Bronchial epithelial cell (primary cell): Measurements from ENCODE around the gene AIDA. TPM values are rescaled to one million over a fixed set of nuclear protein-coding genes. Genes with fewer than 3 reads are reported as not detected.
A peak's percentile ranks its signal among the peaks of the same experiment; 100 is the strongest.

Source experiments
- DNase-seq: peaks from one replicate; pipeline ENCODE4 v3.0.0-alpha.2; 2010; ENCODE audit warnings: low read depth
- FAIRE-seq: peaks from 2 replicates; lab custom pipeline; 2011; peaks lifted over from hg19 to GRCh38; lab: Jason Lieb, UNC
- H3K27me3 ChIP-seq: 2 replicates; pipeline ENCODE4 v1.5.1; 2011; ENCODE audit warnings: low read length; ENCODE audit not compliant: control insufficient read depth, insufficient read depth
- H3K36me3 ChIP-seq: 2 replicates; pipeline ENCODE4 v1.5.1; 2011; ENCODE audit warnings: low read length; ENCODE audit not compliant: control insufficient read depth, insufficient read depth
- H3K4me3 ChIP-seq: 2 replicates; pipeline ENCODE4 v1.5.1; 2011; ENCODE audit warnings: mild to moderate bottlenecking, low read depth, low read length, control low read depth
- total RNA-seq: library from RNA; depleted of rRNA; stranded (reverse); fragments of >200 nt; gene quantifications from 2 replicates; pipeline ENCODE4 v1.2.1, GENCODE V29; 2014
- TF ChIP-seq, protein P1 (sequence below): IDR thresholded peaks from 2 replicates; pipeline ENCODE4 v1.5.1; 2011; ENCODE audit warnings: mild to moderate bottlenecking, moderate library complexity, low read length, control low read depth, inconsistent platforms; ENCODE audit not compliant: insufficient read depth, severe bottlenecking

Gene AIDA
- total RNA-seq, 1 donor from 2014 or later, result 25.0 TPM

DNA sequence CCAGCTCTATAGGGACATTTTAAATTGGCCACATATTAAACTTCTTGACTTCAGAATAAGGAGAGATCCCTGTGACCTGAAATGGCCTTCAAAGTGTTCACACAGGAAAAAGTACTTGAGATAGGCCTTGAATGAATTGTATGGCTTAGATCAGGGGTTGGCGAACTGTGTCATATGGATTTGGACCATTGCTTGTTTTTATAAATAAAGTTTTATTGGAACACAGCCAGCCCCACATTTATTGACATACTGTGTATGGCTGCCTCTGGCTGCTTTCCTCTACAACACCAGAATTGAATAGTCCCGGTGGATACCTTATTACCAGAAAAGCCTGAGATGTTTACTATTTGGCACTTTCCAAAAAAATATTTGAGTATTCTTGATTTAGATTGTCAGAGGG is 4.1 kb upstream of the AIDA start:
- Histone ChIP-seq H3K27me3 (no peaks in the 10 kb centered on the region), H3K36me3 (peaks cover 4% of the 10 kb centered on the region), H3K4me3 (no peak overlapping the region)
- DNase-seq (no peak), FAIRE-seq (no peak)
- TF ChIP-seq, protein P1, sequence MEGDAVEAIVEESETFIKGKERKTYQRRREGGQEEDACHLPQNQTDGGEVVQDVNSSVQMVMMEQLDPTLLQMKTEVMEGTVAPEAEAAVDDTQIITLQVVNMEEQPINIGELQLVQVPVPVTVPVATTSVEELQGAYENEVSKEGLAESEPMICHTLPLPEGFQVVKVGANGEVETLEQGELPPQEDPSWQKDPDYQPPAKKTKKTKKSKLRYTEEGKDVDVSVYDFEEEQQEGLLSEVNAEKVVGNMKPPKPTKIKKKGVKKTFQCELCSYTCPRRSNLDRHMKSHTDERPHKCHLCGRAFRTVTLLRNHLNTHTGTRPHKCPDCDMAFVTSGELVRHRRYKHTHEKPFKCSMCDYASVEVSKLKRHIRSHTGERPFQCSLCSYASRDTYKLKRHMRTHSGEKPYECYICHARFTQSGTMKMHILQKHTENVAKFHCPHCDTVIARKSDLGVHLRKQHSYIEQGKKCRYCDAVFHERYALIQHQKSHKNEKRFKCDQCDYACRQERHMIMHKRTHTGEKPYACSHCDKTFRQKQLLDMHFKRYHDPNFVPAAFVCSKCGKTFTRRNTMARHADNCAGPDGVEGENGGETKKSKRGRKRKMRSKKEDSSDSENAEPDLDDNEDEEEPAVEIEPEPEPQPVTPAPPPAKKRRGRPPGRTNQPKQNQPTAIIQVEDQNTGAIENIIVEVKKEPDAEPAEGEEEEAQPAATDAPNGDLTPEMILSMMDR, result no peak

DNA sequence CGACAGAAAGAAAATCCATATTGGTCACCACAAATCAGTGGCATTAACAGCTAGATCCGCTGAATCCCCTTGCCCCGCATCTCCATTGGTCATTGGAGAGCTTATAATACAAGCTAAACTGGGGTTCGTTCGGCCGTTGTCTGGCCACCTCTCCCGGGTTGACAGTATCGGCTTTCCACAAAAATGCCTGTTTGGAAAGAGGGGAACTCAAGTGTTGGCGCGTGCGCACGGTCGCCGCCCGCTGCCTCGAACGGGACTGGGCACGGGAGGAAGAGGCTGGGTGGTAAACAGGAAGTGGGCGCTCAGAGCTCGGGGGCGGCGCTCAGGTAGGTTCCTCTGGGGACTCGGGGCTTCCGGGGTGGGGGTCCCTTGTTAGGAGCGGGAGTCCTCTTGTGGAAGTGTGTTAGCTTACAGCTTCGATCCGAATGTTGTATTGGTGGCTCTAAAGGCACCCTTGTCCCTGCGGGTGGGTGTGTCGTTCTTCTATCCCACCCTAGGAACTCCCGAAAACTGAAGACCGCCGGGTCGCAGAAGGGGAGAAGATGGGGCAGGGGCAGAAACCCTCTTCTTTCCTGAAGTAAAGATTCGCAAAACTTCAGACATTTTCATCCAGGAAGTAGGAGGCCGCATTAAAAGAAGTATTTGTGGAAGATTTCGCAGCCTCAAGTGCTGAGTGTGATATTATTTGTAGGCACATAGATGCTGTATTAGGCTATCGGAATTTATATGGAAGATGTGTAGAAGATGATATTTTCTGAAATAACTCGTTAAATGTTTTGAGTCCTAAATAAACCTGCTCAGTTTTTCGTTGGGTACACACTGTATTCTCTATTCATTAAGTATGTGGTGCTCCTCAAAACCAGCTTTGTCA is 1.0 kb upstream of the AIDA start:
- FAIRE-seq (peak; percentile 7), DNase-seq (peak; percentile 89)
- peaks cover 2% of the 10 kb centered on the region for H3K36me3 ChIP-seq
- TF ChIP-seq, protein P1, result no peak
- no peaks in the 10 kb centered on the region for H3K27me3 ChIP-seq
- peak overlapping the region; percentile 49 for H3K4me3 ChIP-seq

DNA sequence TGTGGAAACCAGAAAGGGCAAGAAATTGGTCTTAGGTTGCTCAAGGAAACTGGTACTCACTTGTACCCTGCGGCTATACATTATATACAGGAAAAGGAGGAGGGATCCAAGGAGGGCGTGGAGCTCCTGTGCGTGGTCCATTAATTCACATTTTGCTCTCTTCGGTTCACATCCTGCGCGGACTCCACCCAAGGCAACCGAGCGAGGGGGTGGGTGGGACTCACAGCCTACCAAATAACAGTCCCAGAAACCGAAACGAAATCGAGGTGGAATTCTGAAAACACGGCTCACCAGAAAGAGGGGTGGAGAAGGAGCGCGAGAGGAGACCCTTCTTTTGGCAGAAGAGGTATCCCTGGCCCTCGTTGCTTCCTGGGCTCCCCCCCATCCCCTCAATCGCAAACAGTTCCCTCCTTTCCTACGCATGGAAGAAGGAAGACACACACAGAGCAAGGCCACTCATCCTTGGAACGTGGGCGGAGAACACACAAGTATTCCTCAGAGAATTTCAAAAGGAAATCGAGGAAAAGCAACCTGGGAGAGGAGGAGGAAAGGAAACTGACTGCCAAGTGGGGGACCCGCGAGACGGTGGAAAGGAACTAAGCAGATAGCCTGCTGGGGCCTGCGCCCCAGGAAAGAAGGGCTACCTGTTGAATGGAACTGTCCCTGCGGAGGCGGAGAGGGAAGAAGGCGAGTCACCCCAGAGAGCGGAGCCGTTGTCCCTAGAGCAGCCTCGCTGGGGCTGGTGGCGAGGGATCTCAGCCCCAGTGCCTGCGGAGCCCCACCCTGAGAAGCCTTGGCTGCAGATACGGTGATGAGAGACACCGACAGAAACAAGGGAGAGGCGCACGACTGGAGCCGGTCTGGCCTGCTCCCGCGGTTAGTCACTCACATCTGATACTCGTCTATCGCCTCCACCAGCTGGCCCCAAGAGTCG is 705 bp downstream of the AIDA start:
- Histone ChIP-seq H3K36me3 (peaks cover 2% of the 10 kb centered on the region), H3K4me3 (peak overlapping the region; percentile 49), H3K27me3 (no peaks in the 10 kb centered on the region)
- FAIRE-seq (no peak), DNase-seq (peak; percentile 83)
- TF ChIP-seq, protein P1, result no peak

DNA sequence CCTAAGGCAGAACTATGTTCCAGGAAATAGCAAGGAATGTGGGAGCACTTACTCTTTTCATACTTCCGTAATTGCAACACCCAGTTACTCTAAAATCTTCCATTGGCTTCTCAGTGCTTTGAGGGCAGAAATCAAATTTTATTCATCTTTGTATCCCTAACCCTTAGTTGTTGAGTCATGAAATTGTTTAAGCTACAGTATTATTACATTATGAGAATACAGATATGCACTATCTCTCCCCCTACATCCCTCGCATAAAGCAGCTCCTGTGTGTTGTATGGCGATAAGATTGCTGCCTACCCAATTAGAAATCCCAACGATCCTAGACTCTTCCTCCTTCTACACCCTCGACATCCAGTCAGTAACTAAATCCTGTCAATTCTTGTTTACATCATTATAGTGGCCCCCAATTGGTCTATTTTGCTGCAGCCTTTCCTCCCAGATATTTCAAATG is 2.6 kb downstream of the AIDA start:
- TF ChIP-seq, protein P1, result no peak
- DNase-seq (no peak), FAIRE-seq (no peak)
- no peaks in the 10 kb centered on the region for H3K27me3 ChIP-seq
- H3K36me3 ChIP-seq, result peaks cover 2% of the 10 kb centered on the region
- no peak overlapping the region for H3K4me3 ChIP-seq

DNA sequence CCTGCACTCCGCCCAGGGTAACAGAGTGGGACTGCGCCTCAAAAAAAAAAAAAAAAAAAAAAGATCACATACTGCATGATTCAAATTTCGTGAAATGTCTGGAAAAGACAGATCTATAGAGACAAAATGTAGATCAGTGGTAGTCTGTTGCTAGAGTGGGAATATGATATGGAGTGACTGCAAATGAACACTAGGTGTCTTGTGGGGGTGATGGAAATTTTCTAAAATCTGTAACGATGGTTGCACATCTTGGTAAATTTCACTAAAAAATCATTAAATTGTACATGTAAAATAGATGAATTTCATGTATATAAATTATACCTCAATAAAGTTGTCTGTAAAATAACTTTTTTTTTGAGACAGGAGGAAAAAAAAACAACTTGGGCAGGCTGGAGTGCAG is 5.5 kb downstream of the AIDA start:
- FAIRE-seq (no peak), DNase-seq (no peak)
- TF ChIP-seq, protein P1, result no peak
- Histone ChIP-seq H3K4me3 (no peak overlapping the region), H3K36me3 (peaks cover 2% of the 10 kb centered on the region), H3K27me3 (no peaks in the 10 kb centered on the region)
